ENCODE results near the gene EPM2A. TPM values are rescaled to one million over a fixed set of nuclear protein-coding genes. Genes with fewer than 3 reads are reported as not detected.

Gene EPM2A
- total and polyA plus RNA-seq, 10 of the 15 experiments (the other 5 are each of a cell fraction or from before 2014, with no cell fraction given), result 3.4 to 13.0 (median 7.9) TPM

GRCh38 chr6:145735356-145736165 lies at the start of gene EPM2A (continued):
- TF ChIP-seq SUZ12 (IDR thresholded peaks at IDR 0.05; ENCODE audit: unreplicated experiment) (no peak), CHD2 (IDR thresholded peaks at IDR 0.05; ENCODE audit: borderline replicate concordance, low read depth, low read length) (no peak), IKZF2 (IDR thresholded peaks at IDR 0.05) (peak; percentile 76), POLR2A (IDR thresholded peaks at IDR 0.05; ENCODE audit: low read depth, low read length) (peak; percentile 77), ATF7 (IDR thresholded peaks at IDR 0.05; ENCODE audit: low read depth) (no peak), NFXL1 (IDR thresholded peaks at IDR 0.05; ENCODE audit: borderline replicate concordance) (no peak), E4F1 (IDR thresholded peaks at IDR 0.05; ENCODE audit: borderline replicate concordance, partially characterized antibody) (no peak), JUNB (IDR thresholded peaks at IDR 0.05) (peak; percentile 61), SMC3 (IDR thresholded peaks at IDR 0.05; ENCODE audit: borderline replicate concordance, low read length) (peak; percentile 11; the same call in 1 of the 2 replicates), TARDBP (IDR thresholded peaks at IDR 0.05; ENCODE audit: borderline replicate concordance) (no peak), EED (IDR thresholded peaks at IDR 0.05; ENCODE audit: low read depth) (peak; percentile 63), MEF2B (IDR thresholded peaks at IDR 0.05; ENCODE audit: partially characterized antibody, poor library complexity, severe bottlenecking) (peak; percentile 11), ZNF217 (IDR thresholded peaks at IDR 0.05) (no peak), YBX1 (IDR thresholded peaks at IDR 0.05) (no peak), BCL11A (IDR thresholded peaks at IDR 0.05; ENCODE audit: low read depth, low read length) (no peak), IKZF1 (conservative IDR thresholded peaks at IDR 0.05) (peak; percentile 81), PBX3 (IDR thresholded peaks at IDR 0.05; ENCODE audit: insufficient replicate concordance, low read depth, low read length) (no peak), ZZZ3 (IDR thresholded peaks at IDR 0.05; ENCODE audit: control insufficient read depth, insufficient read length, low read depth) (no peak), CTCF (IDR thresholded peaks at IDR 0.05 in 2 of 3, conservative IDR thresholded peaks at IDR 0.05 in 1 of 3; ENCODE audit: control insufficient read depth in 2 of 3, extremely low read depth in 1 of 3, insufficient read depth in 1 of 3, low read depth in 3 of 3, low read length in 3 of 3) (no peak), CHD1 (IDR thresholded peaks at IDR 0.05; ENCODE audit: low read depth, low read length) (0 out of 2 replicates have a peak, but pooled peaks have one; percentile 70), EP300 (IDR thresholded peaks at IDR 0.05; ENCODE audit: borderline replicate concordance in 1 of 2, control insufficient read depth in 1 of 2, low read depth in 2 of 2, low read length in 2 of 2) (no peak)
- TF ChIP-seq, protein P1, sequence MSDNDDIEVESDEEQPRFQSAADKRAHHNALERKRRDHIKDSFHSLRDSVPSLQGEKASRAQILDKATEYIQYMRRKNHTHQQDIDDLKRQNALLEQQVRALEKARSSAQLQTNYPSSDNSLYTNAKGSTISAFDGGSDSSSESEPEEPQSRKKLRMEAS (IDR thresholded peaks at IDR 0.05; ENCODE audit: low read depth, low read length), result peak; percentile 45; the same call in 1 of the 2 replicates
- TF ChIP-seq, protein P2, sequence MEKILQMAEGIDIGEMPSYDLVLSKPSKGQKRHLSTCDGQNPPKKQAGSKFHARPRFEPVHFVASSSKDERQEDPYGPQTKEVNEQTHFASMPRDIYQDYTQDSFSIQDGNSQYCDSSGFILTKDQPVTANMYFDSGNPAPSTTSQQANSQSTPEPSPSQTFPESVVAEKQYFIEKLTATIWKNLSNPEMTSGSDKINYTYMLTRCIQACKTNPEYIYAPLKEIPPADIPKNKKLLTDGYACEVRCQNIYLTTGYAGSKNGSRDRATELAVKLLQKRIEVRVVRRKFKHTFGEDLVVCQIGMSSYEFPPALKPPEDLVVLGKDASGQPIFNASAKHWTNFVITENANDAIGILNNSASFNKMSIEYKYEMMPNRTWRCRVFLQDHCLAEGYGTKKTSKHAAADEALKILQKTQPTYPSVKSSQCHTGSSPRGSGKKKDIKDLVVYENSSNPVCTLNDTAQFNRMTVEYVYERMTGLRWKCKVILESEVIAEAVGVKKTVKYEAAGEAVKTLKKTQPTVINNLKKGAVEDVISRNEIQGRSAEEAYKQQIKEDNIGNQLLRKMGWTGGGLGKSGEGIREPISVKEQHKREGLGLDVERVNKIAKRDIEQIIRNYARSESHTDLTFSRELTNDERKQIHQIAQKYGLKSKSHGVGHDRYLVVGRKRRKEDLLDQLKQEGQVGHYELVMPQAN (conservative IDR thresholded peaks at IDR 0.05), result no peak; the same call in none of the 2 replicates
